IMR-90 (cell line): ENCODE data around the gene NLRP3. TPM values are rescaled to one million over a fixed set of nuclear protein-coding genes. Genes with fewer than 3 reads are reported as not detected.

Experiments
- ATAC-seq: fragments of 200-7000 bp; cut with Tn5 transposase; 2 replicates; pipeline ENCODE4 v1.9.1; 2020; ENCODE audit warnings: low read depth, mild to moderate bottlenecking, moderate library complexity
- BruUV-seq: library from RNA; stranded (reverse); fragments of 400-500 nt; replicated peaks from 2 replicates; lab custom pipeline; 2021; lab: Mats Ljungman, UMichigan
- CTCF ChIA-PET: fragments of 300-600 bp; formaldehyde crosslinking; extraction: SDS; loops from one replicate; lab custom pipeline; 2021; ENCODE audit warnings: antibody characterized with exemption; lab: Yijun Ruan, JAX
- POLR2A ChIA-PET: fragments of 300-600 bp; sonication (Branson Sonifier 250); formaldehyde crosslinking; loops from one replicate; lab custom pipeline; 2022; ENCODE audit warnings: antibody characterized with exemption; ENCODE audit not compliant: unreplicated experiment; lab: Charles Lee
- DNase-seq: peaks from one replicate; pipeline ENCODE4 v3.0.0; 2013
- H2AFZ ChIP-seq: replicated peaks from 2 replicates; pipeline ENCODE3; 2013; ENCODE audit warnings: low read length, mild to moderate bottlenecking; ENCODE audit not compliant: poor library complexity
- H2AK5ac ChIP-seq: 2 replicates; pipeline ENCODE4 v1.6.1; 2013; ENCODE audit warnings: low read depth, low read length, inconsistent platforms
- H2AK9ac ChIP-seq: replicated peaks from 2 replicates; pipeline ENCODE3; 2013; ENCODE audit warnings: mild to moderate bottlenecking, low read depth, low read length, moderate library complexity; ENCODE audit not compliant: poor library complexity
- H2BK120ac ChIP-seq: 2 replicates; pipeline ENCODE4 v1.6.1; 2013; ENCODE audit warnings: low read depth, low read length, inconsistent platforms
- H2BK15ac ChIP-seq: 3 replicates; pipeline ENCODE4 v1.6.1; 2013; ENCODE audit warnings: low read depth, low read length, inconsistent platforms
- H2BK20ac ChIP-seq: 2 replicates; pipeline ENCODE4 v1.6.1; 2013; ENCODE audit warnings: low read depth, mild to moderate bottlenecking, inconsistent platforms, low read length, moderate library complexity
- H2BK5ac ChIP-seq: 2 replicates; pipeline ENCODE4 v1.6.1; 2013; ENCODE audit warnings: mild to moderate bottlenecking, low read depth, low read length, inconsistent platforms; ENCODE audit not compliant: poor library complexity, severe bottlenecking
- H3K14ac ChIP-seq: replicated peaks from 2 replicates; pipeline ENCODE4 v1.6.1; 2013; ENCODE audit warnings: low read depth, low read length, inconsistent platforms
- H3K18ac ChIP-seq: 2 replicates; pipeline ENCODE4 v1.6.1; 2013; ENCODE audit warnings: low read depth, low read length, control low read depth
- H3K23ac ChIP-seq: 2 replicates; pipeline ENCODE4 v1.6.1; 2013; ENCODE audit warnings: low read depth, low read length, inconsistent platforms
- H3K27ac ChIP-seq: 2 replicates; pipeline ENCODE4 v1.5.1; 2013; ENCODE audit warnings: mild to moderate bottlenecking, control low read depth, low read length; ENCODE audit not compliant: insufficient read depth
- H3K27me3 ChIP-seq: 2 replicates; pipeline ENCODE4 v1.6.1; 2013; ENCODE audit warnings: low read length; ENCODE audit not compliant: control insufficient read depth, insufficient read depth
- H3K36me3 ChIP-seq: 2 replicates; pipeline ENCODE4 v1.6.1; 2013; ENCODE audit warnings: low read length, mixed read lengths; ENCODE audit not compliant: control insufficient read depth, insufficient read depth
- H3K4ac ChIP-seq: 2 replicates; pipeline ENCODE4 v1.6.1; 2013; ENCODE audit warnings: low read depth, low read length, inconsistent platforms
- H3K4me1 ChIP-seq: 2 replicates; pipeline ENCODE4 v1.6.1; 2013; ENCODE audit warnings: low read length, mixed read lengths; ENCODE audit not compliant: control insufficient read depth, insufficient read depth
- H3K4me2 ChIP-seq: 2 replicates; pipeline ENCODE4 v1.6.1; 2013; ENCODE audit warnings: low read depth, mild to moderate bottlenecking, control low read depth, low read length, moderate library complexity
- H3K4me3 ChIP-seq: 2 replicates; pipeline ENCODE4 v1.5.1; 2013; ENCODE audit warnings: low read depth, mild to moderate bottlenecking, control low read depth, low read length, moderate library complexity; ENCODE audit not compliant: insufficient read depth
- H3K56ac ChIP-seq: 2 replicates; pipeline ENCODE4 v1.6.1; 2013; ENCODE audit warnings: low read length, inconsistent platforms; ENCODE audit not compliant: insufficient read depth; ENCODE audit errors: extremely low read depth
- H3K79me1 ChIP-seq, 2 experiments: 2 replicates each; pipeline ENCODE4 v1.6.1; 2013; ENCODE audit warnings: low read length in 2 of 2, inconsistent platforms in 1 of 2, low read depth in 1 of 2
- H3K9ac ChIP-seq: 2 replicates; pipeline ENCODE4 v1.6.1; 2013; ENCODE audit warnings: low read depth, low read length, control low read depth
- H3K9me1 ChIP-seq: 2 replicates; pipeline ENCODE4 v1.6.1; 2013; ENCODE audit warnings: low read length, inconsistent platforms; ENCODE audit not compliant: insufficient read depth
- H3K9me3 ChIP-seq: 2 replicates; pipeline ENCODE4 v1.6.1; 2013; ENCODE audit warnings: low read length; ENCODE audit not compliant: control insufficient read depth, insufficient read depth
- H4K20me1 ChIP-seq: 2 replicates; pipeline ENCODE4 v1.6.1; 2013; ENCODE audit warnings: low read length, inconsistent platforms; ENCODE audit not compliant: insufficient read depth
- H4K5ac ChIP-seq: 2 replicates; pipeline ENCODE4 v1.6.1; 2013; ENCODE audit warnings: mild to moderate bottlenecking, low read depth, low read length, control low read depth
- H4K8ac ChIP-seq, 2 experiments: 2 replicates each; pipeline ENCODE4 v1.6.1; 2013; ENCODE audit warnings: low read depth in 2 of 2, low read length in 2 of 2, control low read depth in 1 of 2, inconsistent platforms in 1 of 2
- H4K91ac ChIP-seq: 2 replicates; pipeline ENCODE4 v1.6.1; 2013; ENCODE audit warnings: low read depth, low read length, inconsistent platforms; ENCODE audit not compliant: insufficient read depth
- CHD1 ChIP-seq: IDR thresholded peaks from 2 replicates; pipeline ENCODE4 v1.6.1; 2012; ENCODE audit warnings: low read depth, low read length, improper control_type of control experiment
- MAZ ChIP-seq: IDR thresholded peaks from 2 replicates; pipeline ENCODE4 v1.6.1; 2012; ENCODE audit warnings: low read depth, mild to moderate bottlenecking, low read length, improper control_type of control experiment, moderate library complexity, borderline replicate concordance
- MXI1 ChIP-seq: IDR thresholded peaks from 2 replicates; pipeline ENCODE4 v1.6.1; 2012; ENCODE audit warnings: low read depth, mild to moderate bottlenecking, low read length, moderate library complexity, borderline replicate concordance
- NFE2L2 ChIP-seq: fragments of 150-350 bp; IDR thresholded peaks from 2 replicates; pipeline ENCODE4 v1.6.1; 2016; ENCODE audit warnings: low read depth, mild to moderate bottlenecking, low read length
- POLR2A ChIP-seq: IDR thresholded peaks from 2 replicates; pipeline ENCODE4 v1.6.1; 2012; ENCODE audit warnings: mild to moderate bottlenecking, low read depth, low read length
- WGBS, 2 experiments: methylation state at CpG; one replicate each; pipeline versions ENCODE4 v1.1.5 to v1.1.7; 2013; ENCODE audit warnings: missing lambda C conversion rate in 2 of 2; ENCODE audit not compliant: insufficient read length in 1 of 2; ENCODE audit errors: extremely low coverage in 2 of 2; 5-methylcytosine and 5-hydroxymethylcytosine counted together
- dilution Hi-C: fragments of 300-500 bp; cut with HindIII; formaldehyde crosslinking; loops from one replicate; pipeline ENCODE4 v1.14.3; 2018; ENCODE audit warnings: low sequenced_read_pairs; ENCODE audit not compliant: unreplicated experiment
- in situ Hi-C: fragments of 300-500 bp; cut with MboI; formaldehyde crosslinking; loops from 3 replicates; pipeline ENCODE4 v1.14.3; 2019; ENCODE audit warnings: low sequenced_read_pairs, inconsistent platforms, mixed read lengths
- intact Hi-C: fragments of 100-400 bp; cut with micrococcal nuclease; formaldehyde crosslinking; loops from 2 replicates; pipeline ENCODE4 v1.10.0; 2022
- polyA plus RNA-seq, 3 experiments: library from polyadenylated mRNA; depleted of rRNA; stranded (reverse); fragments of >200 nt; gene quantifications; 2 replicates each; pipeline ENCODE4 v1.2.3, GENCODE V29; 2012; ENCODE audit warnings: low replicate concordance in 1 of 3
- total RNA-seq: library from RNA; depleted of rRNA; stranded (reverse); fragments of >200 nt; gene quantifications from 2 replicates; pipeline ENCODE4 v1.2.3, GENCODE V29; 2012

Gene NLRP3
- total and polyA plus RNA-seq, 2 of the 4 experiments (the other 2 are of a cell fraction) = 0.18 TPM; not detected in 1

DNA sequence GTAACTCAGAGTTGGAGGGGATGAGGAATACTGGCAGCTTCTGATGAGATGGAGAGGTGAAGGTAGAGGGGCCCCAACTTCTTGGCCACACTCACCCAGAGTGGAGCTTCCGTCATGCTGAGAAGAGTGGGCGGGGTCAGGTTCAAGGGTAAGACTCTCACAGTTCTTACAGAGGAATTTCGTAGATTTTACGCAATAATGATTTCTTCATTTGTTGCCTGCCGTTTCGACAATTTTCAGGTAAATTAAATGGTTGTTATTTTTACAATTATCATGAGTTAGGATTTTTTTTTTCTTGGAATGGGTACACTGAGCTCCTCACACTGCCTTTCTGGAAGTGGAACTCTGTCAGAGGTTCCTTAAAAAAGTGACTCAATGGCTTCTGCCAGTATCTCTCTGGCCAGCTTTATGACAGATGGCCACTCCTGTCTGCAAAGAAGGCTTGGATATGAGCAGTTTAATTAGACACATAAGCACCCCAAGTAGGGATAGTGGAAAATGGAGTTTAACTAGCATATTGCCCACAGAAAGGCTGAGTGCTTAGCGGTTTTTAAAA, 13.8 kb upstream of the NLRP3 start:
- no peaks in the 10 kb centered on the region for H3K9me1 ChIP-seq
- no peak overlapping the region for H3K27ac ChIP-seq
- no peak for TF ChIP-seq CHD1
- TF ChIP-seq NFE2L2 = no peak
- TF ChIP-seq MAZ = no peak
- TF ChIP-seq MXI1 = no peak
- no peak for TF ChIP-seq POLR2A
- ATAC-seq = no peak
- no peak overlapping the region for H3K4me2 ChIP-seq
- intact Hi-C loops (no loop called here), in situ Hi-C loops (no loop called here), dilution Hi-C loops (no loop called here)
- no peak overlapping the region for H4K91ac ChIP-seq
- no peaks in the 10 kb centered on the region for H3K4me1 ChIP-seq
- no peak overlapping the region for H3K9ac ChIP-seq
- peaks cover 2% of the 10 kb centered on the region; the same call in 1 of the 2 replicates for H3K9me3 ChIP-seq
- H4K5ac ChIP-seq = no peak overlapping the region
- no peak overlapping the region for H3K4ac ChIP-seq
- DNase-seq = no peak
- H3K18ac ChIP-seq = no peak overlapping the region
- no peak overlapping the region for H2BK5ac ChIP-seq
- no peak overlapping the region for H4K8ac ChIP-seq
- no peak overlapping the region for H2BK120ac ChIP-seq
- H2AK9ac ChIP-seq = no peak overlapping the region
- no peak overlapping the region for H2AK5ac ChIP-seq
- H3K27me3 ChIP-seq = no peaks in the 10 kb centered on the region
- H3K14ac ChIP-seq = no peak overlapping the region
- no CpG with 5 or more reads among the region's 7 CpGs for WGBS, 2 experiments
- H2BK20ac ChIP-seq = no peak overlapping the region
- ChIA-PET CTCF (interaction anchor here (1.7 kb wide), 1 partner anchor 9 kb away, joined by 4 read pairs; no protein-coding TSS in a partner anchor), POLR2A (no interaction called here)
- no TSS peak for BruUV-seq
- no peaks in the 10 kb centered on the region for H4K20me1 ChIP-seq
- no peaks in the 10 kb centered on the region for H3K36me3 ChIP-seq
- no peak overlapping the region for H2BK15ac ChIP-seq
- H3K4me3 ChIP-seq = no peak overlapping the region
- no peak overlapping the region for H3K23ac ChIP-seq
- H2AFZ ChIP-seq = no peak overlapping the region
- H3K56ac ChIP-seq = no peak overlapping the region
- H3K79me1 ChIP-seq = no peaks in the 10 kb centered on the region
